Natural killer cell treated with Interleukin-12 subunit alpha and Interleukin-12 subunit beta and Interleukin-15 and Interleukin-18, amount 100 ng/mL, for 72 hours (primary cell): ENCODE measurements around the gene VPS13D. TPM values are rescaled to one million over a fixed set of nuclear protein-coding genes. Genes with fewer than 3 reads are reported as not detected.
A peak's percentile ranks its signal among the peaks of the same experiment; 100 is the strongest.

Source experiments
- ATAC-seq, 2 donors: fragments of 150-1000 bp; cut with Tn5 transposase in 1 of 2; sonication (Bioruptor Pico), chemical (Tn5 transposase) in 1 of 2; 2 replicates each; pipeline ENCODE4 v1.10.0; 2021
- DNase-seq: peaks from one replicate; pipeline ENCODE4 v3.0.0; 2022; ENCODE audit warnings: low spot score
- H3K27ac Mint-ChIP-seq, 2 donors: 1 replicate in 1 of 2; 2 replicates in 1 of 2; pipeline ENCODE4 v1.8.0; 2022; ENCODE audit warnings: mixed read lengths in 2 of 2, mild to moderate bottlenecking in 1 of 2, moderate library complexity in 1 of 2
- H3K27me3 Mint-ChIP-seq, 2 donors: 1 replicate in 1 of 2; 2 replicates in 1 of 2; pipeline ENCODE4 v1.8.0; 2022; ENCODE audit warnings: mixed read lengths in 2 of 2
- H3K36me3 Mint-ChIP-seq: one replicate; pipeline ENCODE4 v1.8.0; 2022; ENCODE audit warnings: mixed read lengths
- H3K4me1 Mint-ChIP-seq, 2 donors: 1 replicate in 1 of 2; 2 replicates in 1 of 2; pipeline ENCODE4 v1.8.0; 2022; ENCODE audit warnings: low read depth in 2 of 2, mixed read lengths in 2 of 2, mild to moderate bottlenecking in 1 of 2
- H3K4me3 Mint-ChIP-seq: one replicate; pipeline ENCODE4 v1.8.0; 2022; ENCODE audit warnings: mixed read lengths
- H3K9me3 Mint-ChIP-seq: 2 replicates; pipeline ENCODE4 v1.8.0; 2022; ENCODE audit warnings: mixed read lengths
- total RNA-seq, 2 donors: library from RNA; stranded (reverse); gene quantifications; one replicate each; pipeline ENCODE4 v1.2.3, GENCODE V29; 2022

The VPS13D gene
- total RNA-seq, 2 donors from 2014 or later: 41.8 to 71.7 TPM

DNA sequence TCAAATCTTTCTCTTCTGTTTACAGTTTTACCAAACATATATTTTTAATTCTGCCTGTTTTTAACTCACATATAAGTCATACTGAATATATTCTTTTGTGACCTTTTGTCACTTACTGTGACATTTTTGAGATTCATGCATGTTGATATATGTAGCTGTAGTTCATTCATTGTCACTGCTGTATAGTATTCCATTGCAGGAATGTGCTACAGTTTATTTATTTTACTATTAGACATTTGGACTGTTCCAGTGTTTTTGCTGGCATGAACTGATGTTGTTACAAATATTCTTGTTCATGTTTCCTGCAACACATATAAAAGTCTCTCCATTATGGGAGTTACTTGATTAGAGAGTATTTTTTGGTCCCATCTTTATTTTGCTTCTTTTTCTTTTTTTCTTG is 213.3 kb downstream of the VPS13D start:
- ATAC-seq (no peak), DNase-seq (no peak)
- H3K4me1 Mint-ChIP-seq: peaks cover 76 to 85% of the 10 kb centered on the region in 2 donors
- peak overlapping the region; percentile 1 for H3K4me3 Mint-ChIP-seq
- H3K27ac Mint-ChIP-seq: peak overlapping the region; percentile 76 to 93
- no peaks in the 10 kb centered on the region for H3K27me3 Mint-ChIP-seq
- peaks cover 3% of the 10 kb centered on the region for H3K9me3 Mint-ChIP-seq
- H3K36me3 Mint-ChIP-seq: peaks cover 28% of the 10 kb centered on the region

DNA sequence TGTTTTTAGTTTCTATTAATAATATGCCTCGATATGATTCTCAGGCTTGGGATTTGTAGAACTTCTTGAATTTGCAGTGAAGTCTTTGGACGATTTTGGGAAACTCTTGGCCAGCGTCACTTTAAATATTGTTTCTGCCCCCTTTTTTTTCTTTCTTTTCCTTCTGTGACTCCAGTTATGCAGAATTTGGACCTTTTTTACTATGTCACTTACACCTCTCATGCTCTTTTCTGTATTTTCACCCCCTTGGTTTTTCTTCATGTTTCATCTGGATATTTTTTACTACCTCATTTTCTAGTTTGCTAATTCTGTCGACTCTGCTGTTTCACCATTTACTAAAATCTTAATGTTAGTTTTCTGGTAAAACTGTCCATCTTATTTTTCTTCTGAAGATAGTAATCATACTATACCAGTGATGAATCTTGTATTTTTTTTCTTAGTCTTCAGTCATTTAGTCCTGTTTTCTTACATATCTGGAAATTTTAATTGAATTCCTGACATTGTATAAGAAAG is 214.6 kb downstream of the VPS13D start:
- Mint-ChIP-seq H3K27me3 (no peaks in the 10 kb centered on the region), H3K4me1 (peaks cover 76 to 85% of the 10 kb centered on the region in 2 donors), H3K9me3 (peaks cover 3% of the 10 kb centered on the region), H3K27ac (peak overlapping the region; percentile 76 to 93), H3K36me3 (peaks cover 28% of the 10 kb centered on the region), H3K4me3 (peak overlapping the region; percentile 0)
- DNase-seq: no peak
- ATAC-seq: no peak

DNA sequence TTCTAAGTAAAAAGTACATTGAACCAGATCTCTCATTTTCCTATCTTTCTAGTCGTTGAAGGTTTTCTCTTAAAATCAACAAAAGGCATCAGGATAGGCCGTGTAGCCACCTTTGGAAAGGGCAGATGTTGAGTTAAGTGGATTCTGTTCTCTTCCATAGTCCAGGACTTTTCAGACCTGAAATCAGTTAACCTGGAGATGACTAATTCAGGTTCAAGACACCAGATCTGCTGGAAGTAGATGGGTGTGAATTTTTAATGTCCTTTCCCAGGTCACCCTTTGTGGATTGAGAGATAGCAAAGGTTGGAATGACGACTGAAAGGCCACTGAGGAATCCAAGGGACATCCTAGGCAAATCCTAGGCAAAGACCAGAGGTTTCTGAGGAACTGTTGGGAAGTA is 215.4 kb downstream of the VPS13D start:
- Mint-ChIP-seq H3K36me3 (peaks cover 24% of the 10 kb centered on the region), H3K9me3 (peaks cover 3% of the 10 kb centered on the region)
- no peak for ATAC-seq

DNA sequence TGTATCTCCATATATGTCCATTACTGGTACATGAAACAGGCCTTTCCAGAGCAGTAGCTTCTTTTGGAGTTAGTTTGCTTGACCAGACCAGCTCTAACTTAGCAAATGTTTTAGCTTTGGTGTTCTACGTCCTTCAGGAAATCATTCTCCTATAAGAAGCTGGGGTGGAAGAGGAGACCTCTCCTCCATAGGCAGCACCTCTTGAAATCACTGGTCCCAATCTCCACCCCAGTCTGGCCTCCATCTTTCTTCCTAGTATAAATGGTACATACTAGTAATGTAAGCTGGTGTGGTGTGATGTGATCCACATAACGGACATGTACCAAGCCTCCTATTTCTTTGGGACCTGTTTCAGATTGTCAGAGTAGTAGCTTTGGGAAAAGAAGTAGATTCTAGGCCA is 216.8 kb downstream of the VPS13D start:
- Mint-ChIP-seq H3K4me3 (peak overlapping the region; percentile 11), H3K9me3 (peaks cover 3% of the 10 kb centered on the region), H3K27me3 (no peaks in the 10 kb centered on the region), H3K4me1 (peaks cover 79 to 89% of the 10 kb centered on the region in 2 donors), H3K27ac (peak overlapping the region; percentile 96 to 97), H3K36me3 (peaks cover 28% of the 10 kb centered on the region)
- DNase-seq (no peak), ATAC-seq (no peak)

More for the DNA sequence above, 215.4 kb downstream of the VPS13D start:
- H3K27ac Mint-ChIP-seq: peak overlapping the region; percentile 93 to 97
- H3K4me1 Mint-ChIP-seq: peaks cover 76 to 85% of the 10 kb centered on the region in 2 donors
- H3K27me3 Mint-ChIP-seq: no peaks in the 10 kb centered on the region
- H3K4me3 Mint-ChIP-seq: no peak overlapping the region
- no peak for DNase-seq

DNA sequence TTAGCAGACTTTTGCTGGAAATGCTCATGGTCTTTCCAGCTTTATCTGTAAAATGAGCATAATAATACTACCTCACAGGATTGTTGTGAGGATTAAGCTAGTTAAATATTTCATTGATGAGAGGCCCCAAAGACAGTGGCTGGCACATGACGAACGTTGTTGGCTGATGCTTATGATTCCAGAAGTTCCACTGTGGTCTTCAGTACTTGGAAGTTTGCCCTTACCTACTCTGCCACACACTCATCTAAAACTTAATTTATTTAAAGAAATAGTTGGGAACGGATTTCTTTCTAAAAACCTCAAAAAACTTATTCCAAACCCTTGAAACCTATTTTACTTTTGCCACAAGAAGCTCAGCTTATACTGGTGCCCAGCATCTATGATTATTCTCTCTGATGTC is 217.5 kb downstream of the VPS13D start:
- no peaks in the 10 kb centered on the region for H3K27me3 Mint-ChIP-seq
- H3K27ac Mint-ChIP-seq: peak overlapping the region; percentile 96 to 97
- H3K4me3 Mint-ChIP-seq: no peak overlapping the region
- H3K4me1 Mint-ChIP-seq: peaks cover 82 to 90% of the 10 kb centered on the region in 2 donors
- peaks cover 28% of the 10 kb centered on the region for H3K36me3 Mint-ChIP-seq
- DNase-seq (no peak), ATAC-seq (no peak)
- H3K9me3 Mint-ChIP-seq: peaks cover 3% of the 10 kb centered on the region

DNA sequence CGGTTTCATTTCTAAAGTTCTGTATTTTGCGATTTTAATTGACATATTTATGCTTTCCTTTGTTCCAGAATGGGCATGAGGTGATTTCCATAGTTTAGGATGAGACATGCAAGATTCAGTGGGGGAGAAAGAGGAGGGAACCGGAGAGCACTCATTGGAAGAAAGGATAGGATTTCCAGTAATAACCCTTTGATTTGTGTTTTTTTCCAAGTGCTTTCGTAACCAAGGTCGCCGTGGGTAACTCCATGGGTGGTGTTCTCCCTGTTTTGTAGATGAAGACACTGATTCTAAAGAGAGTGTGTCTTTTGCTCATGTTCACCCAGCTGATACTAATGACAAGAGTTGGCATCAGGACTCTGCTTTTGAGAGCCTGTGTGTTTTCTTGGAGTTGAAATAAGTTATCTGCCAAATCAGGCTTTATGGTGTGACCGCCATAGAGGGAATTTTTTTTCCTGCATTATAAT is 218.1 kb downstream of the VPS13D start:
- Mint-ChIP-seq H3K36me3 (peaks cover 28% of the 10 kb centered on the region), H3K4me1 (peaks cover 82 to 89% of the 10 kb centered on the region in 2 donors), H3K27me3 (no peaks in the 10 kb centered on the region), H3K4me3 (peak overlapping the region; percentile 86), H3K9me3 (peaks cover 3% of the 10 kb centered on the region), H3K27ac (peak overlapping the region; percentile 96 to 97)
- no peak for DNase-seq
- no peak for ATAC-seq

DNA sequence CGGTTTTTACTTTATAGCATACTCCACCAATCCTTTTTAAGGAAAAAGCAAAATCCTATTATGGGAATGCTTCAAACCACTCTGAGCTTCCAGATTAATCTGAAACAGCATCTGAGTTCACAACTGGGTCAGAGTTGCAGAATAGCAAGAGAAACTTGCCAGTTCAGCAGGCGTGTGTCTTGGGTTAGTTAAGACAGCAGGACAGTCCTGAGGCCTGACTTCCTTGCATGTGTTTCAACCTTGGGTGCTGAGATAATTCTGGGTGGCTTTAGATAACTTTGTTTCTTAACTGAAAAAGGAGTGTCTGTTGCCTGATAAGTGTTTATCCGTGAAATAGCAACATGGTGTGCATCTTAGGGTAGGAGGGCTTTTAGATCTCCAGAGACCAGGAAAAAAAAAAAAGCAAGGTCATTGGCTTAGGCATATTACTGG is 218.9 kb downstream of the VPS13D start:
- ATAC-seq: peak; percentile 46 to 54
- Mint-ChIP-seq H3K9me3 (peaks cover 3% of the 10 kb centered on the region), H3K27me3 (no peaks in the 10 kb centered on the region), H3K27ac (peak overlapping the region; percentile 96 to 97), H3K4me1 (peaks cover 83 to 89% of the 10 kb centered on the region in 2 donors), H3K36me3 (peaks cover 22% of the 10 kb centered on the region), H3K4me3 (peak overlapping the region; percentile 86)
- DNase-seq: no peak

DNA sequence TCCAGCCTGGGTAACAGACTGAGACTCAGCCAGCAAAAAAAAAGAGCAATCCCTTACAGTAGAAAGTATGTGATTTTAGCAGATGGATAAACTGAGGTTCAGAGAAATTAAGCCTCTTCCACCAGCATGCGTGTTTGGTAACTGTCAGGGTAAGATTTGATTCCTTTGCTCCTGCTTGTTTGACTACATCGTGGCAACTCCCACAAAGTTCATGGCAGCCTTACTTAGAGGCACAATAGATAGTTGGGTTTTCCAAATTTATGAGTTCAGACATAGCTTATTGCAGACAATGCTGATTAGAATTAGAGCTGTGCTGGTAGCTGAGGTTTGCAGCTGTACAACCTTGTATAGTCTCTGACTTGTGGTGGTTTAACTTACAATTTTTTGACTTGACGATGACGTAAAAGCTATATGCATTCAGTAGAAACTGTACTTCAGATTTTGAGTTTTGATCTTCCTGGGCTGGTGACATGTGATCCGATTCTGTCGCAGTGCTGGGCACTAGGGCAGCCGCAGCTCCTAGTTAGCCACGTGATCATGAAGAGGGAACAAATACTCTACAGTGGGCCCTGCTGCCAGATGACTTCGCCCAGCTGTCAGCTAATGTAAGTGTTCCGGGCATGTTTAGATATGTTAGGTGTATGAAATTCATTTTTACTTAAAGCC is 220.4 kb downstream of the VPS13D start:
- Mint-ChIP-seq H3K4me1 (peaks cover 86 to 89% of the 10 kb centered on the region in 2 donors), H3K27ac (peak overlapping the region; percentile 96 to 97), H3K4me3 (peak overlapping the region; percentile 86), H3K9me3 (no peaks in the 10 kb centered on the region), H3K27me3 (no peaks in the 10 kb centered on the region), H3K36me3 (peaks cover 9% of the 10 kb centered on the region)
- DNase-seq: no peak
- ATAC-seq: no peak

DNA sequence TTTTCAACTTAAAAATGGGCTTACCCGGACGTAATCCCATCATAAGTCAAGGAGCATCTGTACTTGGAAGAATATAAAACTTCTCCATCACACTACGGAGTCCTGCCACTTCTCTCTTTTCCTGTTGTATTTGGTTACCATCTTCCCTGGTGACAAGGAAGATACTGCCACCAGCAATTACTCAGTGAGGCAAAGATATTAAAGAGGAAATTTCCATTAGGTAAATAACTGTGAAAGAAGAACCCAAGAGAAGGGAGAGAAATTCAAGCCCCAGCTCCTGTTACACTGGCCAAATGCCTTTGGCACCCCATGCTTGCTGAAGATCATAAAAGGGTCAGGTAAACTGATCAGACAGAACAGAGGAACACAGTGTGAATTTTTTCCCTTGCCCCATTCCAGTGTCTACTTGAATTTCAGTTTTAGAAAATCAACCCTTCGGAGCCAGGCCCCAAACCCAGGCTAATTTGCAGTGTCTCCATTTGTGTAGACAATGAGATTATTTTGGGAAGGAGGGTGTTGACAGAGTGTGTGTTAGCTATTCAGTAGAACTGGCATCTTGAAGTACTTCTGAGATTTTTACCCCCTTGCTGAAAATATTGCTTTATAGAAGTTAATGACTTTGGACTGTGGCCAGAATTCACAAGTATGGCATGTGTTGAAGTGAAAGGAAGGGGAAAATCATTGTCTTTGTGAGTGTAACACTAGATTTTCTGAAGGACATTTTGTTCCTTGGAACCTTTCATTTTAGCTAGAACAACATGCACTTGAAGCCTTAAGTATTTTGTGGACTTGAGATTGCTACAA is 221.1 kb downstream of the VPS13D start:
- Mint-ChIP-seq H3K4me1 (peaks cover 82 to 86% of the 10 kb centered on the region in 2 donors), H3K27ac (peak overlapping the region; percentile 96 to 97), H3K9me3 (no peaks in the 10 kb centered on the region), H3K4me3 (peak overlapping the region; percentile 86), H3K27me3 (no peaks in the 10 kb centered on the region), H3K36me3 (peaks cover 9% of the 10 kb centered on the region)
- no peak for DNase-seq
- no peak for ATAC-seq

DNA sequence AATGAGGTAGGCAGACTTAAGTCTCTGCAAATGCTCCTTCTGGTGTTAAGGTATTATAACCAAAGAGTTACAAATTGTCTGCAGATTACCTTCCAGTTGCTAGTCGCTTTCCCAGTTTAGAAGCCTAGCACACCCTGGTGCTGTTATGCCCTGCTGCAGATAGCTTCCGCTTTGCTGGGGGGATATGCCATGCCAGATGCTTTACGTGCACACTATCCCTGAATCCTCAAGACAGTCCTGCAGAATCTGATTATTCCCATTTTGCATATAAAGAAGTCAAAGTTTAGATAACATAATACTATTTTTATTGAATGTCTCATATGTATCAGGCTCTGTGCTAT is 221.7 kb downstream of the VPS13D start:
- H3K27ac Mint-ChIP-seq: peak overlapping the region; percentile 96 to 97
- H3K4me3 Mint-ChIP-seq: no peak overlapping the region
- no peaks in the 10 kb centered on the region for H3K9me3 Mint-ChIP-seq

DNA sequence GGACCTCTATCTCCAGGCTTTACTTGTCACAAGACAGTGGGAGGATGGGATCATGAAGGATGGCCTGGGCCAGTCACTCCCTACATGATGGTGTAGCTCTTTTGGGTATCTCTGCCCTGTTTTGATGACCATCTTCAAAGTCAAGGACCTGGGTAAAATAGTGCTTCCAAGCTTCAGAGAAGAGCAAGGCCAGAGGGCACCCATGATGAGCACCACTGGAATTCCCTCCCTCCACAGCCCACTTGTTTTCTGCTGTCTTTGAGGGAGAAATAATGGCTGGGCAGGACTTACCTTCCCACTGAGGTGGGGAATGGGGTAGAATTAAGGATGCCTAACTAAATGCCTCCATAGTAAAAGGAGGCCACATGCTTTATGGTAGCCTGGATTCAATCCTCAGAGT is 222.4 kb downstream of the VPS13D start:
- Mint-ChIP-seq H3K4me3 (peak overlapping the region; percentile 53), H3K27ac (peak overlapping the region; percentile 79 to 96), H3K27me3 (no peaks in the 10 kb centered on the region), H3K4me1 (peaks cover 80 to 83% of the 10 kb centered on the region in 2 donors), H3K36me3 (peaks cover 14% of the 10 kb centered on the region), H3K9me3 (no peaks in the 10 kb centered on the region)
- DNase-seq: no peak
- no peak for ATAC-seq

More for the DNA sequence above, 221.7 kb downstream of the VPS13D start:
- Mint-ChIP-seq H3K27me3 (no peaks in the 10 kb centered on the region), H3K4me1 (peaks cover 79 to 82% of the 10 kb centered on the region in 2 donors), H3K36me3 (peaks cover 9% of the 10 kb centered on the region)
- DNase-seq: no peak
- no peak for ATAC-seq

DNA sequence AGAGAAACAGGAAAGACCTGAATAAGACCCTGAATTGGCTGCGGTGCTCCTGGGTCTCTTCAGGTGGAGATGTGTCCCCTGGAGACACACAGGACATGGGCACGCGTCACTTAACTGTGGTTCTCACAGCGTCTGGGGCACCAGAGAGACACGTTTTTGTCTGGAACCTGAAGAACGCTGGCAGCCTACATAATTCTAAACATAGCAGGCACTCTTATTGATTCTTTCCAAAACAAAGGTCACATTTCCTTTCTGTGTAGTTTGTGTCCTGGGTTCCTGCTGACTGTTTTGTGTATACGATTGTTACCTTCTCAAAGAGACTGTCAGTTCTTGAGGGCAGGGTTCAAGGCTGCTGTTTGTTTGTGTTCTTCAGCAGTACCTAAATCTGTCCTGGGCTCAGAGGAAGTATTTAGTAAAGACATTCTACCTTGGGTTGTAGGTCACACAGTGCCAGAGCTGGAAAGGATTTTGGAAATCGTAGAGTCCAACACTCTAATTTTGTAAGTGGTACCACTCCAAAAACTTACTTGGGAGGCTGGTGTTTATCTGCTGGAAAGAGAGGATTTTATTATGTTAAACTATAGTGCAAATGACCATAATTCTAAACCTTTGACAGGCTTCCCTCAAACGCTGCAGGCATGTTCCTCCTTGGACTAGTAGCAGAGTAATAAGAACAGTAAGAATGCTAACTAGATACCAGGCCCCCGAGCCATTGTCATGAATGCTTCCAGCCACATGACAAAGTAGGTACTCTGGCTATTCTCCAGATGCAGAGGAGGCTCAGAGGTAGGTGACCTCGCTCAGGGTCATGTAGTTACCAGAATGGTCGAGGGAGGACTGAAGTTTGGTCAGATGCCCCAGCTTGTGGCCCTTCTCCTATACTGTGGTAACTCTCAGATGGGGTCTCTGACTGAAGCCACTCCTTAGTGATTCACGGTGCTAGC is 223.8 kb downstream of the VPS13D start:
- no peak for ATAC-seq
- H3K4me3 Mint-ChIP-seq: peak overlapping the region; percentile 53

More for the DNA sequence above, 223.8 kb downstream of the VPS13D start:
- DNase-seq: no peak
- Mint-ChIP-seq H3K27me3 (no peaks in the 10 kb centered on the region), H3K36me3 (peaks cover 17% of the 10 kb centered on the region), H3K4me1 (peaks cover 72 to 80% of the 10 kb centered on the region in 2 donors), H3K27ac (peak overlapping the region; percentile 79 to 96), H3K9me3 (no peaks in the 10 kb centered on the region)
